ENCODE data around the gene LRRC43. TPM values are rescaled to one million over a fixed set of nuclear protein-coding genes. Genes with fewer than 3 reads are reported as not detected.

LRRC43 gene
- total RNA-seq, 1 experiment from 2014 or later = 0.22 TPM

GRCh38 chr12:122148657-122149056 is 34.3 kb upstream of the LRRC43 start:
- H3K4me1 Mint-ChIP-seq = peaks cover 2% of the 10 kb centered on the region; the same call in 1 of the 2 replicates
- no peaks in the 10 kb centered on the region for H3K27me3 Mint-ChIP-seq (ENCODE audit: low read depth)
- TF ChIP-seq HMGXB4 (CRISPR knock-in tag; IDR thresholded peaks at IDR 0.05) (no peak), ARID4B (CRISPR knock-in tag; IDR thresholded peaks at IDR 0.05; ENCODE audit: borderline replicate concordance) (no peak), FOXP4 (CRISPR knock-in tag; IDR thresholded peaks at IDR 0.05) (no peak), ATF6 (CRISPR knock-in tag; IDR thresholded peaks at IDR 0.05) (no peak)
- peaks cover 5% of the 10 kb centered on the region for H3K9me3 Mint-ChIP-seq
- CTCF ChIA-PET = interaction anchor here (1.1 to 1.4 kb wide), 3 partner anchors 11 to 94 kb away, joined by 3 to 6 read pairs (median 3); no protein-coding TSS in a partner anchor
- H3K36me3 Mint-ChIP-seq = peaks cover 7% of the 10 kb centered on the region
- DNase-seq (ENCODE audit: low spot score) (no peak), ATAC-seq (no peak)
- POLR2A ChIA-PET = interaction anchor here (1.3 kb wide), 1 partner anchor 77 kb away, joined by 4 read pairs; the partner anchor contains the start of gene DIABLO
- no peak overlapping the region for H3K4me3 Mint-ChIP-seq
- H3K27ac Mint-ChIP-seq = no peak overlapping the region

DNA sequence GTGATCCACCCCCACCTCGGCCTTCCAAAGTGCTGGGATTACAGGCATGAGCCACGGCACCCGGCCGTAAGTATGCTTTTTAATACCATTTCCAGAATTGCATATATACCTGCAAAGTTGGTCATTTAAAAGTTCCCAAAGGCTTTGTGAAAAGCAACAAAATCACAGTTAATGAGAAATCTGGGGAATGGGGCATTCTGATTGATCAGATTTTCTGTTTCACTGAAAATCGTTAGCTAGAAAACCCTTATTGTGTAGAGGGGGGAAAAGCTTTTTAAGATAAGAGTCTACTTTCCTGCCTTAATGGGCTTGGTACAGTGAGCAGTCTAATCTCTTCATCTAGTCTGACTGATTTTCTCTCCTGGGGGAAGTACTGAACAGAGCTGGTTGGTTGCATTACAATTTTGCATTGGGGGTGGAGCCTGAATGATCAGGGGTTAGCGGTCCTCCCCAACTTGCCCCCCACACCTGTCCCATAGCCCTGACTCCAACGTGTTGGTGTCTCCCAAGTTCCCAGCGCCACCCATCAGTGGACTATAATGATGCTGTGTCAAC is 32.7 kb upstream of the LRRC43 start:
- no peaks in the 10 kb centered on the region for H3K27me3 Mint-ChIP-seq (ENCODE audit: low read depth)
- H3K4me1 Mint-ChIP-seq = peaks cover 2% of the 10 kb centered on the region; the same call in 1 of the 2 replicates
- no peak overlapping the region for H3K4me3 Mint-ChIP-seq
- DNase-seq (ENCODE audit: low spot score) (no peak), ATAC-seq (no peak)
- ChIA-PET POLR2A (no interaction called here), CTCF (interaction anchor here (1.4 kb wide), 1 partner anchor 96 kb away, joined by 3 read pairs; no protein-coding TSS in a partner anchor)
- no peak overlapping the region for H3K27ac Mint-ChIP-seq
- H3K9me3 Mint-ChIP-seq = no peaks in the 10 kb centered on the region
- H3K36me3 Mint-ChIP-seq = no peaks in the 10 kb centered on the region
- TF ChIP-seq MYBL2 (CRISPR knock-in tag; IDR thresholded peaks at IDR 0.05) = no peak
- TF ChIP-seq, protein P1, sequence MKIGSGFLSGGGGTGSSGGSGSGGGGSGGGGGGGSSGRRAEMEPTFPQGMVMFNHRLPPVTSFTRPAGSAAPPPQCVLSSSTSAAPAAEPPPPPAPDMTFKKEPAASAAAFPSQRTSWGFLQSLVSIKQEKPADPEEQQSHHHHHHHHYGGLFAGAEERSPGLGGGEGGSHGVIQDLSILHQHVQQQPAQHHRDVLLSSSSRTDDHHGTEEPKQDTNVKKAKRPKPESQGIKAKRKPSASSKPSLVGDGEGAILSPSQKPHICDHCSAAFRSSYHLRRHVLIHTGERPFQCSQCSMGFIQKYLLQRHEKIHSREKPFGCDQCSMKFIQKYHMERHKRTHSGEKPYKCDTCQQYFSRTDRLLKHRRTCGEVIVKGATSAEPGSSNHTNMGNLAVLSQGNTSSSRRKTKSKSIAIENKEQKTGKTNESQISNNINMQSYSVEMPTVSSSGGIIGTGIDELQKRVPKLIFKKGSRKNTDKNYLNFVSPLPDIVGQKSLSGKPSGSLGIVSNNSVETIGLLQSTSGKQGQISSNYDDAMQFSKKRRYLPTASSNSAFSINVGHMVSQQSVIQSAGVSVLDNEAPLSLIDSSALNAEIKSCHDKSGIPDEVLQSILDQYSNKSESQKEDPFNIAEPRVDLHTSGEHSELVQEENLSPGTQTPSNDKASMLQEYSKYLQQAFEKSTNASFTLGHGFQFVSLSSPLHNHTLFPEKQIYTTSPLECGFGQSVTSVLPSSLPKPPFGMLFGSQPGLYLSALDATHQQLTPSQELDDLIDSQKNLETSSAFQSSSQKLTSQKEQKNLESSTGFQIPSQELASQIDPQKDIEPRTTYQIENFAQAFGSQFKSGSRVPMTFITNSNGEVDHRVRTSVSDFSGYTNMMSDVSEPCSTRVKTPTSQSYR (CRISPR knock-in tag; IDR thresholded peaks at IDR 0.05) = no peak
- TF ChIP-seq MAX (CRISPR knock-in tag; IDR thresholded peaks at IDR 0.05) = no peak
- TF ChIP-seq CREB1 (CRISPR knock-in tag; IDR thresholded peaks at IDR 0.05) = no peak
- no peak for TF ChIP-seq ZBTB21 (CRISPR knock-in tag; IDR thresholded peaks at IDR 0.05; ENCODE audit: borderline replicate concordance)
- no peak for TF ChIP-seq NFATC4 (CRISPR knock-in tag; IDR thresholded peaks at IDR 0.05)
- TF ChIP-seq ZNF232 (CRISPR knock-in tag; IDR thresholded peaks at IDR 0.05) = no peak
- TF ChIP-seq TEAD4 (CRISPR knock-in tag; IDR thresholded peaks at IDR 0.05) = no peak
- TF ChIP-seq ZNF425 (CRISPR knock-in tag; conservative IDR thresholded peaks at IDR 0.05) = no peak
- TF ChIP-seq ZNF317 (CRISPR knock-in tag; IDR thresholded peaks at IDR 0.05; ENCODE audit: borderline replicate concordance, low read depth) = no peak
- TF ChIP-seq, protein P2, sequence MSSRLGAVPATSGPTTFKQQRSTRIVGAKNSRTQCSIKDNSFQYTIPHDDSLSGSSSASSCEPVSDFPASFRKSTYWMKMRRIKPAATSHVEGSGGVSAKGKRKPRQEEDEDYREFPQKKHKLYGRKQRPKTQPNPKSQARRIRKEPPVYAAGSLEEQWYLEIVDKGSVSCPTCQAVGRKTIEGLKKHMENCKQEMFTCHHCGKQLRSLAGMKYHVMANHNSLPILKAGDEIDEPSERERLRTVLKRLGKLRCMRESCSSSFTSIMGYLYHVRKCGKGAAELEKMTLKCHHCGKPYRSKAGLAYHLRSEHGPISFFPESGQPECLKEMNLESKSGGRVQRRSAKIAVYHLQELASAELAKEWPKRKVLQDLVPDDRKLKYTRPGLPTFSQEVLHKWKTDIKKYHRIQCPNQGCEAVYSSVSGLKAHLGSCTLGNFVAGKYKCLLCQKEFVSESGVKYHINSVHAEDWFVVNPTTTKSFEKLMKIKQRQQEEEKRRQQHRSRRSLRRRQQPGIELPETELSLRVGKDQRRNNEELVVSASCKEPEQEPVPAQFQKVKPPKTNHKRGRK (CRISPR knock-in tag; IDR thresholded peaks at IDR 0.05; ENCODE audit: borderline replicate concordance) = no peak
- no peak for TF ChIP-seq NFYB (CRISPR knock-in tag; conservative IDR thresholded peaks at IDR 0.05; ENCODE audit: low read depth)
